Vagina (tissue), 2 donors: ENCODE results near the gene TBX1. TPM values are rescaled to one million over a fixed set of nuclear protein-coding genes. Genes with fewer than 3 reads are reported as not detected.

Source experiments
- DNase-seq, 2 donors: peaks; one replicate each; pipeline ENCODE4 v3.0.0-alpha.2; 2017; ENCODE audit errors: extremely low spot score in 2 of 2
- H3K27ac ChIP-seq: fragments of 200-600 bp; sonication (generic); one replicate; pipeline ENCODE4 v1.5.1; 2019
- H3K27me3 ChIP-seq: fragments of 200-600 bp; sonication (generic); one replicate; pipeline ENCODE4 v1.5.1; 2019
- H3K36me3 ChIP-seq, 2 donors: fragments of 200-600 bp; sonication (generic); one replicate each; pipeline ENCODE4 v1.5.1; 2017 to 2019
- H3K4me1 ChIP-seq: fragments of 200-600 bp; sonication (generic); one replicate; pipeline ENCODE4 v1.5.1; 2019
- H3K4me3 ChIP-seq, 2 donors: fragments of 200-600 bp; sonication (generic); 1 replicate in 1 of 2; 2 replicates in 1 of 2; pipeline ENCODE4 v1.5.1; 2016 to 2019
- H3K9me3 ChIP-seq: fragments of 200-600 bp; sonication (generic); one replicate; pipeline ENCODE4 v1.5.1; 2019
- POLR2A ChIP-seq, 2 donors: fragments of 450-650 bp; IDR thresholded peaks; one replicate each; pipeline ENCODE4 v1.6.1; 2017; ENCODE audit warnings: antibody characterized with exemption in 2 of 2, mild to moderate bottlenecking in 2 of 2, moderate library complexity in 2 of 2
- POLR2AphosphoS5 ChIP-seq, 2 donors: sonication (generic); formaldehyde crosslinking; IDR thresholded peaks; one replicate each; pipeline ENCODE4 v1.9.0; 2017; ENCODE audit warnings: antibody characterized with exemption in 2 of 2, mild to moderate bottlenecking in 2 of 2, low read depth in 1 of 2; ENCODE audit not compliant: insufficient read depth in 1 of 2
- intact Hi-C: fragments of 100-400 bp; cut with DNase I; formaldehyde crosslinking; loops from one replicate; pipeline ENCODE4 v1.15.1; 2023
- total RNA-seq: library from RNA; depleted of rRNA; stranded (reverse); fragments of >200 nt; gene quantifications from one replicate; pipeline ENCODE4 v1.2.3, GENCODE V29; 2016
- TF ChIP-seq, protein P1 (sequence below), 3 experiments: fragments of 450-650 bp in 2 of 3; fragments of 200-600 bp in 1 of 3; sonication (generic) in 1 of 3; IDR thresholded peaks; one replicate each; pipeline ENCODE4 v1.5.1; 2017 to 2019; ENCODE audit warnings: antibody characterized with exemption in 3 of 3, mild to moderate bottlenecking in 2 of 3, moderate library complexity in 2 of 3

TBX1 gene
- total RNA-seq, 1 donor from 2014 or later = 7.1 TPM

DNA sequence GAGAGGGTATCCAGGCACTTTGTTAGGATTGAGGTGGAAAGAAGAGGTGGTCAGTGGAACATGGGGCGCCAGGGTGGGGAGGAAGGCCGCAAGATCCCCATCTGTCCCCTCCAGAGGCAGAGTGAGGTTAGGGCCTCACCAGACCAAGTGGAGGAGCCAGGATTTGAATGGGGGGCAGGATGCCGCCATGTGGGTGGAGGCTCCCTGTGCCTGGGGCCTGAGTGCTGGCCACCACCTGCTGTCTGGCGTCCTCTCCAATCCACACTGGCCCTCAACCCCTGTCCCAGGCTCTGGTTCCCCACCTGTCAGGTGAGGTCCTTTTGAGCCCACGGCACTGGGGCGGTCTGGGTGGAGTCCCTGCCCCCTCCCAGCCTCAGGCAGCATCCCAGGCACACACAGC lies 17.5 kb upstream of the TBX1 start:
- intact Hi-C loops = no loop called here
- no peak overlapping the region for H3K4me3 ChIP-seq

DNA sequence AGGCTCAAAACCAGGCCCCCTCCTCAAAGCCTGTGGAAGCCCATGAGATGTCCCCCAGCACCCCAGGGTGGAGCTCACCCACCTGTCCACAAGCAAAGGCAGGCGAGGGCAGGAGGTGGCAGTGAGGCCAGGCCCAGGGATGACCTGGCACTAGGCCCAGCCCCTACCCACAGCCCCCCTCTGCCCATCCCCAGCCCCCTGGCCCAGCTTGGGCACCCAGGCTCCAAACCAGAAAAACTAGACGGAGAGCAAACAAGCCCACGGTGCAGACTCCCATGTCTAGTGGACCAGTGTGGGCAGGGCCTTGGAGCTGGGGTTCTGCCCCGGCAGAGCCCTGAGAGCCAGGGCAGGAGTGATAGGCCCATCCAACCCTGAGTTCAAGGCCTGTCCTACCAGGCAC lies 16.9 kb upstream of the TBX1 start:
- H3K9me3 ChIP-seq = no peaks in the 10 kb centered on the region
- no peaks in the 10 kb centered on the region for H3K4me1 ChIP-seq
- no peak for DNase-seq
- intact Hi-C loops = no loop called here
- H3K27ac ChIP-seq = no peak overlapping the region
- H3K27me3 ChIP-seq = no peaks in the 10 kb centered on the region
- no peak overlapping the region for H3K4me3 ChIP-seq
- TF ChIP-seq POLR2AphosphoS5 (IDR thresholded peaks at IDR 0.05; ENCODE audit: insufficient read depth in 1 of 2, low read depth in 1 of 2) = no peak
- TF ChIP-seq, protein P1, sequence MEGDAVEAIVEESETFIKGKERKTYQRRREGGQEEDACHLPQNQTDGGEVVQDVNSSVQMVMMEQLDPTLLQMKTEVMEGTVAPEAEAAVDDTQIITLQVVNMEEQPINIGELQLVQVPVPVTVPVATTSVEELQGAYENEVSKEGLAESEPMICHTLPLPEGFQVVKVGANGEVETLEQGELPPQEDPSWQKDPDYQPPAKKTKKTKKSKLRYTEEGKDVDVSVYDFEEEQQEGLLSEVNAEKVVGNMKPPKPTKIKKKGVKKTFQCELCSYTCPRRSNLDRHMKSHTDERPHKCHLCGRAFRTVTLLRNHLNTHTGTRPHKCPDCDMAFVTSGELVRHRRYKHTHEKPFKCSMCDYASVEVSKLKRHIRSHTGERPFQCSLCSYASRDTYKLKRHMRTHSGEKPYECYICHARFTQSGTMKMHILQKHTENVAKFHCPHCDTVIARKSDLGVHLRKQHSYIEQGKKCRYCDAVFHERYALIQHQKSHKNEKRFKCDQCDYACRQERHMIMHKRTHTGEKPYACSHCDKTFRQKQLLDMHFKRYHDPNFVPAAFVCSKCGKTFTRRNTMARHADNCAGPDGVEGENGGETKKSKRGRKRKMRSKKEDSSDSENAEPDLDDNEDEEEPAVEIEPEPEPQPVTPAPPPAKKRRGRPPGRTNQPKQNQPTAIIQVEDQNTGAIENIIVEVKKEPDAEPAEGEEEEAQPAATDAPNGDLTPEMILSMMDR (IDR thresholded peaks at IDR 0.05) = no peak
- no peaks in the 10 kb centered on the region for H3K36me3 ChIP-seq

More for the DNA sequence above, 17.5 kb upstream of the TBX1 start:
- no peaks in the 10 kb centered on the region for H3K4me1 ChIP-seq
- TF ChIP-seq POLR2AphosphoS5 (IDR thresholded peaks at IDR 0.05; ENCODE audit: insufficient read depth in 1 of 2, low read depth in 1 of 2) (no peak), POLR2A (IDR thresholded peaks at IDR 0.05) (no peak)
- TF ChIP-seq, protein P1 (IDR thresholded peaks at IDR 0.05) = no peak
- no peak for DNase-seq
- H3K36me3 ChIP-seq = no peaks in the 10 kb centered on the region
- H3K9me3 ChIP-seq = no peaks in the 10 kb centered on the region
- H3K27me3 ChIP-seq = no peaks in the 10 kb centered on the region
- no peak overlapping the region for H3K27ac ChIP-seq

DNA sequence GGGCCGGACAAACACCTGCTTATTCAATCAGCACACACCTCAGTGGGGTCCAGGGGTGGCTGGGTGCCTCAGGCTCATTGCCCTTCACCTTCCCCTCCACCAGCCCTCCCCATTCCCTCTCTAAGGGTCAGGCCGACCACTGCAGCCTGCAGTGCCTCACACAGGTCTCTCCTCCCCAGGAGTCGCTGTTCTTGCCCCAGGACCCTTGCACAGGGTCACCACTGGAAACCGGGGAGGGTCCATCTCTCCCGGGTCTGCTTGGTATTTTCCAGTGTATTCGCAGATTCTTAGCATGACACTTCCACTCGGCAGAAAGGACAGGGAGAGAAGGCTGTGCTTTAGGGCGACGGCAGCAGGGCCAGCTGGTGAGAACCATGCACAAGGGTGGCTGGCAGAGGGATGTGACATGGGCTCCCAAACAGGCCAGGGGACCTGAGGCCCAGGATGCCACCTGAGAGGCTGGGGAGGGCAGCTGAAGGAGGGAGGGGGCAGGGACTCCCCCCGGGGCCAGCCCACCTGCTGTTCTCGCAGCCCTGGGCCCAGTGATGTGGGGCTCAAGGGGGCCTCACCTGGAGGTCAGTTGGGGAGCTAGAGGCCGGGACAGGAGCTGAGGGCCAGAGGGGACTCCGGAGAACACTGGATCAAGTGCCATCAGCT lies 16.1 kb upstream of the TBX1 start:
- no peak for DNase-seq
- TF ChIP-seq, protein P1 (IDR thresholded peaks at IDR 0.05) = no peak
- TF ChIP-seq POLR2A (IDR thresholded peaks at IDR 0.05) (no peak), POLR2AphosphoS5 (IDR thresholded peaks at IDR 0.05; ENCODE audit: insufficient read depth in 1 of 2, low read depth in 1 of 2) (no peak)
- no peak overlapping the region for H3K27ac ChIP-seq
- H3K36me3 ChIP-seq = no peaks in the 10 kb centered on the region
- intact Hi-C loops = no loop called here
- no peak overlapping the region for H3K4me3 ChIP-seq
- H3K4me1 ChIP-seq = no peaks in the 10 kb centered on the region
- H3K27me3 ChIP-seq = no peaks in the 10 kb centered on the region
- H3K9me3 ChIP-seq = no peaks in the 10 kb centered on the region

DNA sequence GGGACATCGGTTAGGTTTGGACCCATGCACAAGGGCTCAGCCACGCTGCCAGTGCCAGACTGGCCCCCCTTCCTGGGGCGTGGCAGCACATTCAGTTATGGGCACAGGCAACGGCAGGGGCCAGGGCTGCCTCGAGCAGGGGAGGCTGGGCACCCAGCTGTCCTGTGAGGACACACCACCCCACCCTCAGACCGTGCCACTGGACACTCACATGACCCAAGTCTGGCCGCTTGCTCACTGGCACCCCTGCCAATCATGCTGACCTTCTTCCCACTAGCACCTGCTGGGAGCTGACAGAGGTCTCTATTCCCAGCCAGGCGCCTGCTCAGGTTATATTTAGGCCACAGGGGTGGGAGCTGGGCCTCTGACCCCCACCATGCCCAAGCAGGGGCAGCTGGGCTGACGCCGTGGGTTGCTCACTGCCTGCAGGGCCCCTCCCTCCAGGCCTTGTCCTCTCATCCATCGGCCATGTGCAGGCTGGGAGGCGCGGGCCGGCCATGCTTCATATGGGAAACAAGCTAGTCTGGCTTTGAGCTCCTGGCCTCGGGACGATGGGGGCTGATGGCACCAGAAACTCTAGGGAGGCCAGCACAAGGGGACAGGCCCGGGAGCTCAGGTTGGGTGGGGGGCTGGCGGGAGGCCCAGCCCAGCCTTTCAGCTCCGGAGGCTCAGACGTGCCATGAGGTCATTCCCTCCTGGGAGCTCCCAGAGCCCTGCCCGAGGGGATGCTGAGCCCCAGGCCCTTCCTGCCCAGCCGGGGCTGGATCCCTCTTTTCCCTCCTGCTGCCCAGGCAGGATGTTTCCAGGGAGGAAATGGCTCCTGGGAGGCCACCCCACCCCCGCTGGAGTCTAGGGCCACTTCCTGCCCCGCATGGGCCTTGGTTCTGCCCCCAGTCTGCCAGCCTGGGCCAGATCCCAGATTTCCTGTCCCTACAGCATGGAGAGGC lies 15.2 kb upstream of the TBX1 start:
- Histone ChIP-seq H3K9me3 (no peaks in the 10 kb centered on the region), H3K4me3 (no peak overlapping the region), H3K36me3 (no peaks in the 10 kb centered on the region), H3K27ac (no peak overlapping the region), H3K27me3 (no peaks in the 10 kb centered on the region), H3K4me1 (no peaks in the 10 kb centered on the region)
- no peak for DNase-seq
- intact Hi-C loops = no loop called here
- TF ChIP-seq POLR2A (IDR thresholded peaks at IDR 0.05) = no peak
- TF ChIP-seq, protein P1 (IDR thresholded peaks at IDR 0.05) = no peak
- TF ChIP-seq POLR2AphosphoS5 (IDR thresholded peaks at IDR 0.05; ENCODE audit: insufficient read depth in 1 of 2, low read depth in 1 of 2) = no peak

DNA sequence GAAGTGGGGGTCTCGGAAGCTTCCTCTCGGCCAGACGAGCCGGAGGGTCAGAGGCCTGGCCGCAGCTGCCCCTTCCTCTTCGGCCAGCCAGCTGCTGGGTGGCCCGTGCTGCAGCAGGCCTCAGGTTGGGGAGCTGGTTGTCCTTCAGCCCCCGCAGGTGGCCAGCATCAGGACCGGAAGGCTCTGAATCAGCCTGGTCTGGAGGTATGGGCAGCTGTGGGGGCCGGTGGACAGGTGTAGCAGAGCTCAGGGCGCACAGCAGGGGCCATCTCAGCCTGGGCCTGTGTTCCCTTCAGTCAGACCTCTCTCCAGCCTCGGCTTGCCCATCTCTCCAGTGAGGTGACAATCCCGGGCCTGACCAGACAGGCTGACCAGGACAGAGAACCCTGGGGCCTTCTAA lies 13.9 kb upstream of the TBX1 start:
- no peak overlapping the region for H3K27ac ChIP-seq
- H3K27me3 ChIP-seq = no peaks in the 10 kb centered on the region
- TF ChIP-seq POLR2AphosphoS5 (IDR thresholded peaks at IDR 0.05; ENCODE audit: insufficient read depth in 1 of 2, low read depth in 1 of 2) = no peak
- intact Hi-C loops = no loop called here
- H3K4me3 ChIP-seq = no peak overlapping the region
- DNase-seq = no peak
- no peaks in the 10 kb centered on the region for H3K9me3 ChIP-seq
- no peaks in the 10 kb centered on the region for H3K36me3 ChIP-seq
- no peaks in the 10 kb centered on the region for H3K4me1 ChIP-seq
